Stomach smooth muscle (tissue), 2 donors: ENCODE results near the gene KCNJ10.

Experiments
- H3K27ac ChIP-seq: one replicate; pipeline ENCODE4 v1.7.0; 2013; ENCODE audit warnings: mild to moderate bottlenecking, low read length, inconsistent platforms
- H3K27me3 ChIP-seq, 2 donors: one replicate each; pipeline ENCODE4 v1.7.0; 2013; ENCODE audit warnings: low read length in 2 of 2; ENCODE audit not compliant: insufficient read depth in 2 of 2, control insufficient read depth in 1 of 2
- H3K36me3 ChIP-seq, 2 donors: one replicate each; pipeline ENCODE4 v1.7.0; 2013; ENCODE audit warnings: low read length in 2 of 2; ENCODE audit not compliant: control insufficient read depth in 2 of 2, insufficient read depth in 2 of 2
- H3K4me1 ChIP-seq: one replicate; pipeline ENCODE4 v1.7.0; 2013; ENCODE audit warnings: low read length; ENCODE audit not compliant: control insufficient read depth, insufficient read depth
- H3K4me3 ChIP-seq, 2 donors: one replicate each; pipeline ENCODE4 v1.7.0; 2013; ENCODE audit warnings: low read length in 2 of 2
- H3K9ac ChIP-seq, 2 donors: one replicate each; pipeline ENCODE4 v1.7.0; 2013; ENCODE audit warnings: low read length in 2 of 2, mild to moderate bottlenecking in 1 of 2
- H3K9me3 ChIP-seq, 2 donors: one replicate each; pipeline ENCODE4 v1.7.0; 2013; ENCODE audit warnings: low read length in 2 of 2; ENCODE audit not compliant: control insufficient read depth in 2 of 2
- donor health status: healthy.
- donor health status: Pancreatic carcinoma.

KCNJ10 gene

DNA sequence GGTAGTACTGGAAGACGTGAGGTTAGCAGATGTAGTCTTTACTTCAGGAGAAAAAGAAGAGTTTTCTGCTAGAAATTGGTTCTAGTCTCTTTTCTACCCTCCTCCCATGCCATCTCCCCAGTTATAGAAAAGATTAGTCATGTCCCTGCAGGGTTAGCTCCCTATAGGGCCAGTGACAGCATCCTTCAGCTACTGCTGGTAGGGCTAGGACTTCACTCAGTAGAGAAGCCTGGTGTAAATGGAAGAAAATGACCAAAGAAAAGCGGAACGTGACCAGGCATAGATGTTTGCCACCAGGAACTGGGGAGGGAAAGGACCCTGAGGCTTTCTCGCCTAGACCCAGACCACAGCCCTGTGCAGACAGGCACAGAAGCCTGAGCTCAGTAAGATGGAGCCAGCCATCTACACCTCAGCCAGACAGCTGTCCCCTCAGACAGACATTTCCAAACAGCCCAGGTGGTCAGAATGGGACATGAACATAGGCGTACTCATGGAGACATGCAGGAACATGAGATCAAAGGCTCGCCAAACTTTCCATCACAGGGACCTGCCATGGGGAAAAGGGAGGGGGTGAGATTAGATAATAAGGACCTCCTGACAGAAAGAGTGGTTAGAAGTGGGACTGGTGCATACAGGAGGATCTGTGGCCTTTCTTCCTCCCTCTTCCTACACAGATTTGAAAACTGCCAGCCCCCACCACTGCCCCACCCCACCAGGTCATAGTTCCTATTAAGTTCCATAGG is 92.4 kb downstream of the KCNJ10 start:
- H3K4me1 ChIP-seq, result peaks cover 2% of the 10 kb centered on the region
- H3K4me3 ChIP-seq, result no peak overlapping the region
- no peak overlapping the region for H3K27ac ChIP-seq
- H3K36me3 ChIP-seq, result no peaks in the 10 kb centered on the region
- no peaks in the 10 kb centered on the region for H3K27me3 ChIP-seq
- H3K9me3 ChIP-seq, result no peaks in the 10 kb centered on the region
- no peak overlapping the region for H3K9ac ChIP-seq

DNA sequence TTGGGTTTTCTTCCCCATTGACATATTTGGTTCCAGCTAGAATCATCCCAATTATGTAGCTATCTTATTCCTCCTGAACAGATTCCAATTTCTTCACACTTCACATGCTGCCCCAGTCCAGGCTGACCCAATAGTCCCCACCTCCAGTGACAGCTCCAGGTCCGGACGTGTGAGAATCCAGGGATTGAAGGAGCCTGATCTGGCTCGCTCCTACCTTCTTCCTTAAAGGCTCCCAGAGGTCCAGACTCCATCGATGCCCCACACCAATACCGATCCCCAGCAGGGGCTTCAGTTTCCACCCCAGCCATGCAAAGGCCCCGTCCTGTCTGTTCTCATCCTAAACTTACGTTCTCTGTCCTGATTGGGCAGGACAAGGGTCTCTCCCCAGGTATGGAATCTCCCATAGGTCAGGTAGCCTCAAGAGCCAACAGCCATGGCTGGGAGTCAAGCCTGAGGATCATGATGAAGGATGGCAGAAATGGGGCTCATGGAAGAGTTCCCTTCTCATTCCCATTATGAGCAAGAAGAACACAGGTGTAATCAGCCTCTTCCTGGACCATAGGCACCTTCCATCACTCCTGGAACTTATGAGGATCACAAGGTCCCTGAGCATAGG is 95.5 kb downstream of the KCNJ10 start:
- no peak overlapping the region for H3K9ac ChIP-seq
- H3K27me3 ChIP-seq, result no peaks in the 10 kb centered on the region
- H3K27ac ChIP-seq, result no peak overlapping the region
- no peaks in the 10 kb centered on the region for H3K4me1 ChIP-seq
- no peak overlapping the region for H3K4me3 ChIP-seq
- H3K9me3 ChIP-seq, result no peaks in the 10 kb centered on the region
- H3K36me3 ChIP-seq, result no peaks in the 10 kb centered on the region

DNA sequence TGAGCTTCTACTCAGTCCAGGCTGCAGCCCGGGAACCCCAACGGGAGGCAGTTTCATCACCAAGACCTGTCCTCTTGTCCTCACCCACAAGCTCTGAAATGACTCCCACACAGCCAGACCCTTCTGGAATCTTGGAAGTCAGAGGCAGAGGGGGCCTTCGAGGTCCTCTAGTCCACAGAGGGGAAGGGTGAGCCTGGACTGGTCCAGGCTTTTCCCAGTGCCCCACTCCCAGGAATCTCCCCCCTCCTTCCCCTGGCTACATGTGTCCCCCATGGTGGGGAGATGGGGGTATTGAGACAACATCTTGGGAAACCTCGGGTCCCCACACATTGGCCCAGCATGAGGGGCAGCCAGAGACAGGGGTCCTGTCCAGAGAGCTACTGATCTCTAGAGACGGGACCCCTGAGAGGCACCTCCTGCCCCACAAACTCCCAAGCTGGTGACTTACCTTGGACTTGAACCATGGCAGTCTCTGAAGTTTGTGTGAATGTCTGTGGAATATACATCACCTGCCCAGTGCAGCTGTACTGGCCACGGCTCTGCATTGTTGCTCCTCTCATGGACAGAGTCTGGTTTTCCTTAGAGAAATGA is 96.5 kb downstream of the KCNJ10 start:
- no peak overlapping the region for H3K27ac ChIP-seq
- H3K27me3 ChIP-seq, result no peaks in the 10 kb centered on the region
- H3K9me3 ChIP-seq, result no peaks in the 10 kb centered on the region
- no peak overlapping the region for H3K9ac ChIP-seq
- H3K4me3 ChIP-seq, result no peak overlapping the region
- no peaks in the 10 kb centered on the region for H3K4me1 ChIP-seq
- no peaks in the 10 kb centered on the region for H3K36me3 ChIP-seq

DNA sequence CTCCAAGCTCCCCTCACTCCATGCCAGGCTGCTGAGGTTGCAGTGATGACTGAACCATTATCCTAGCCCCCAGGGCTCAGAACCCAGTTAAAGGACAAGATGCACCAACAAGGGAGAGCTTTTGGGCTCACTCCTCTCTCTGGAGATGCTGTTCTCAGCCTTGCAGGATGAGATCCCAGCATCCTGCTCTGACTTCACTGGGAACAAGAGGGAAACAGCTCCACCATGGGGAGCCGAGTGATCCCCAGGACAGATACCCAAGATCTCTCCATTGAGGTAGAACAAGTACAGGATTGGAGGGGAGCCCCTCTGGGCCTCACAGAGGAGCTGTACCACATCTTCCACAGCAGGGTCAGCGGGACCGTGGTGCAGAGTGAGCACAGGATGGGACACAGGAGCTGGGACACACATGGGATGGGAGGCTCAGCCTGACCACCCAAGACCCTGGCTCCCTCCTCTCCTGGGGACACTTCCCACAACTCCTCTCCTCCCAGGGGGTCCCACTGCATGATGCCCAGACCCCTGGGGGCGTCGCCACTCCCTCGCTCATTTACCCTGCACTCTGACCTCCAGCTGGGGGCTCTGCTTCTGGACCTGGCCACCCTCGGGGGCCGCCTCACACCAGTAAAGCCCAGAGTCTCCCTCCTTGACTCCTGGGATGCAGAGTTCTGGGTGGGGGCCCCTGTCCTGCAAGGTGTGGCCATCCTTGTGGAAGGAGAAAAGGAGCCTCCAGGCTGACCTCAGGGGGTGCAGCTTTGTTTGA is 97.3 kb downstream of the KCNJ10 start:
- no peak overlapping the region for H3K9ac ChIP-seq
- H3K4me1 ChIP-seq, result no peaks in the 10 kb centered on the region
- no peak overlapping the region for H3K27ac ChIP-seq
- H3K36me3 ChIP-seq, result no peaks in the 10 kb centered on the region
- no peak overlapping the region for H3K4me3 ChIP-seq
- H3K9me3 ChIP-seq, result no peaks in the 10 kb centered on the region
- no peaks in the 10 kb centered on the region for H3K27me3 ChIP-seq

DNA sequence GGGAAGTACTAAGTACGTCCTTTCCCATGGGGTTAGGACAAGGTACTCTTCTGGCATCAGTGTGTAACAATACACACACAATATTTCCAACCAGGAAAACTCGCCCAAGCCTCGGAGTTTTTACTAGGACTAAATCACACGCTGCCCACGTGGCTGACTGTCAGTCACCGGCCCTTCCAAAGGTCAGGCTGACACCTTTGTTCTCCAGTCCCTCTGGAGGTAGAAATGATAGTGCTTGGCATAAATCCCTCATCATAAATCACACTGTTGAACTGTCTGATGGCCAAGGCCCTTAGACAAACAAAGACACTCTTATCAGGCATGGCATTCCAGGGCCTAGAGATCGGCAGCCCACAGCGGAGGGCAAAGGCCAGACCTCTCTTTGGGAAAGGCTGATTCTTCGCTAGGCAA is 99.0 kb downstream of the KCNJ10 start:
- Histone ChIP-seq H3K4me3 (no peak overlapping the region), H3K27me3 (no peaks in the 10 kb centered on the region), H3K27ac (no peak overlapping the region), H3K9ac (no peak overlapping the region), H3K36me3 (no peaks in the 10 kb centered on the region), H3K4me1 (no peaks in the 10 kb centered on the region), H3K9me3 (no peaks in the 10 kb centered on the region)

DNA sequence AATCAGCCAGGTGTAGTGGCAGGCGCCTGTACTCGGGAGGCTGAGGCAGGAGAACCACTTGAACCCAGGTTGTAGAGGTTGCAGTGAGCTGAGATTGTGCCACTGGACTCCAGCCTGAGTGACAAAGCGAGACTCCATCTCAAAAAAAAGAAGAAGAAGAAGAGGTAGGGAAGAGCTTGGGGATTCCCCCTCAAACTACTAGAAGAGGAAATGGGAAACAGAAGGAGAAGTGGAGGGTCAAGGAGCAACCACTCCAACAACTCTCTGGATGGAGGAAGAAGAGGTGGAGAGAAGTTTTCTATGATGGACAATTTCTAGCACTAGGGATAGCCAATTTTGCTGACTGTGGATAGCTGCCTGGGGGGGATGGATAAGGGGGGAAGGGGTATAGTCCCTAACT is 101.1 kb downstream of the KCNJ10 start:
- H3K27me3 ChIP-seq, result no peaks in the 10 kb centered on the region
- H3K4me3 ChIP-seq, result no peak overlapping the region
- no peak overlapping the region for H3K27ac ChIP-seq
- H3K9me3 ChIP-seq, result no peaks in the 10 kb centered on the region
- no peaks in the 10 kb centered on the region for H3K36me3 ChIP-seq
- H3K4me1 ChIP-seq, result no peaks in the 10 kb centered on the region
- no peak overlapping the region for H3K9ac ChIP-seq

DNA sequence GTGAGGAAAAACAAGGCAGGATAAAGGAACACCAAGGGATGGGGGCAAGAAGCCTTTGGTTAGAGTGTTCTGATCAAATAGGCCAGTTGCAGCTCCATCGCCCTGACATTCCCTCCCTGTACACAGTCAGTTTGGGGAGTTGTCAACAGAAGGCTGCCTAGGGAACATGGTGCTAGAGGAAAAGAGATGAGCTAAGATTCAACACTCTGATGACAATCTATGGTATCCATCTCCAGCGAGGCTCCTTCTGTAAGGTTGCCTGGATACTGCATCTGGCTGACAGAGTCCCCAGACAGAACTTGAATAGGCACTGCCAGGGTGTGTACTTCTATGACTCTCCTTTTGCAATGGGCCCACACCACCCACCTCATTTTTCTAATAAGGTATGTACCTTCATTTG is 104.7 kb downstream of the KCNJ10 start:
- H3K9me3 ChIP-seq, result no peaks in the 10 kb centered on the region
- H3K27me3 ChIP-seq, result no peaks in the 10 kb centered on the region
- H3K4me3 ChIP-seq, result no peak overlapping the region
- H3K9ac ChIP-seq, result no peak overlapping the region
- no peaks in the 10 kb centered on the region for H3K4me1 ChIP-seq
- H3K36me3 ChIP-seq, result no peaks in the 10 kb centered on the region
- H3K27ac ChIP-seq, result no peak overlapping the region

DNA sequence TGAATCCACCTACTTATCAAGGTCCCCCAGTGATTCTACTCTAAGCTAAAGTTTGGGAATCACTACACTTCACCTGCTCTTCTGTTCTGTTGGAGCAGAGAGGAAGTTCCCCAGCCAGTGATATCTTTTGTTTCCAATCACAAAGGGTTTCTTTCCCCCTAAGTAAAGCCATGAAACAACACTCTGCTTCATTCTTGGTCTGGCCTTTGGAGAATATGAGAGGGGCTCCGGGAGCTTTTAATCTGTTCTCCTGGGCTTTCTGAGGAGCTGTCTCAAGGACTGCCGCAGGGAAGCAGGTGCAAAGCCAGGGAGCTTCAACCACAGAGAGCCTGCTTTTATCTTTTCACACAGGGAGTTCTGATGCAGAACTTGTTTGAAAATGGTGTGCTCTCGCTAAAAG is 105.8 kb downstream of the KCNJ10 start:
- Histone ChIP-seq H3K27ac (no peak overlapping the region), H3K36me3 (no peaks in the 10 kb centered on the region), H3K9me3 (no peaks in the 10 kb centered on the region), H3K27me3 (no peaks in the 10 kb centered on the region), H3K9ac (no peak overlapping the region), H3K4me1 (no peaks in the 10 kb centered on the region), H3K4me3 (no peak overlapping the region)

DNA sequence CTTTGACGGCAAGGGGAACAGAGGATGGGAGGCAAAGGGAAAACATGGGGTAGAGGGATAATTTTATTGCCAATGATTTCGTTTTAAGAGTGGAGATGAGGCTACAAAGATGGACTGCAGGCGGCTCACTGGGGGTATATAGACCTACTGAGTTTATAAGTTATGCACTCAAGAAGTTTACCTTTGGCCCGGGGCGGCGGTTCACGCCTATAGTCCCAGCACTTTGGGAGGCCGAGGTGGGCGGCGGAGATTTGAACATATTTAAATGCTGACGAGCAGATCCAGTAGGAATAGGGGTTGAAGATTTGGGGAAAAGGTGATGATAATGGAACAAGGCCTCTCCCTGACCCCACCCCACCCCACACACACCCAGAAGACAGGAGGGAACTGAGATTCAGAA is 107.8 kb downstream of the KCNJ10 start:
- Histone ChIP-seq H3K27ac (no peak overlapping the region), H3K36me3 (no peaks in the 10 kb centered on the region), H3K9ac (no peak overlapping the region), H3K4me1 (no peaks in the 10 kb centered on the region), H3K9me3 (no peaks in the 10 kb centered on the region), H3K4me3 (no peak overlapping the region), H3K27me3 (no peaks in the 10 kb centered on the region)

DNA sequence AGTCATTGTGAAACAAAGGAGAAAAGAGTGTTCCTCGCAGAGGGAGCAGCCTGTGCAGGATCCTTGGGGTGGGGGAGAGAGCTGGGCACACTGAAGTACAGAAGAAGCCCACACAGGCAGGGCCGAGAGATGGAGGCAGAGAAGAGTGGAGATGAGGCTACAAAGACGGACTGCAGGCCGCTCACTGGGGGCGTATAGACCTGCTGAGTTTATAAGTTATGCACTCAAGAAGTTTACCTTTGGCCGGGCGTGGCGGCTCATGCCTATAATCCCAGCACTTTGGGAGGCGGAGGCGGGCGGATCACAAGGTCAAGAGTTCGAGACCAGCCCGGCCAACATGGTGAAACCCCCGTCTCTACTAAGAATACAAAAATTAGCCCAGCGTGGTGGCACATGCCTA is 108.3 kb downstream of the KCNJ10 start:
- no peaks in the 10 kb centered on the region for H3K27me3 ChIP-seq

More for the DNA sequence above, 108.3 kb downstream of the KCNJ10 start:
- no peak overlapping the region for H3K4me3 ChIP-seq
- no peaks in the 10 kb centered on the region for H3K4me1 ChIP-seq
- H3K36me3 ChIP-seq, result no peaks in the 10 kb centered on the region
- no peak overlapping the region for H3K27ac ChIP-seq
- no peak overlapping the region for H3K9ac ChIP-seq
- H3K9me3 ChIP-seq, result no peaks in the 10 kb centered on the region
